NT2/D1 (cell line): ENCODE measurements around the gene SLC44A3.

ENCODE experiments used
- DNase-seq: peaks from one replicate; pipeline ENCODE4 v3.0.0-alpha.2; 2011; ENCODE audit warnings: low read depth, low spot score
- H3K27me3 ChIP-seq: 2 replicates; pipeline ENCODE4 v1.6.0; 2011; ENCODE audit warnings: mild to moderate bottlenecking; ENCODE audit not compliant: insufficient read length, insufficient read depth
- H3K36me3 ChIP-seq: 2 replicates; pipeline ENCODE4 v1.6.1; 2011; ENCODE audit warnings: mild to moderate bottlenecking, low read length, mixed read lengths; ENCODE audit not compliant: insufficient read depth, insufficient read length
- H3K4me1 ChIP-seq: 2 replicates; pipeline ENCODE4 v1.5.1; 2011; ENCODE audit not compliant: insufficient read depth, insufficient read length
- H3K4me3 ChIP-seq: 2 replicates; pipeline ENCODE4 v1.5.1; 2011; ENCODE audit warnings: low read depth; ENCODE audit not compliant: insufficient read length
- H3K9ac ChIP-seq: 2 replicates; pipeline ENCODE4 v1.6.0; 2011; ENCODE audit warnings: low read depth; ENCODE audit not compliant: insufficient read length
- H3K9me3 ChIP-seq: 2 replicates; pipeline ENCODE4 v1.5.1; 2011; ENCODE audit warnings: mild to moderate bottlenecking, low read length; ENCODE audit not compliant: insufficient read depth
- SUZ12 ChIP-seq: IDR thresholded peaks from 2 replicates; pipeline ENCODE4 v1.6.1; 2011; ENCODE audit not compliant: insufficient read length, insufficient read depth; ENCODE audit errors: extremely low read depth
- YY1 ChIP-seq: IDR thresholded peaks from 2 replicates; pipeline ENCODE4 v1.6.1; 2011; ENCODE audit not compliant: insufficient read length, insufficient read depth
- ZNF274 ChIP-seq: IDR thresholded peaks from 2 replicates; pipeline ENCODE4 v1.6.1; 2011; ENCODE audit warnings: mild to moderate bottlenecking, low read depth, low read length

The SLC44A3 gene, protein sequence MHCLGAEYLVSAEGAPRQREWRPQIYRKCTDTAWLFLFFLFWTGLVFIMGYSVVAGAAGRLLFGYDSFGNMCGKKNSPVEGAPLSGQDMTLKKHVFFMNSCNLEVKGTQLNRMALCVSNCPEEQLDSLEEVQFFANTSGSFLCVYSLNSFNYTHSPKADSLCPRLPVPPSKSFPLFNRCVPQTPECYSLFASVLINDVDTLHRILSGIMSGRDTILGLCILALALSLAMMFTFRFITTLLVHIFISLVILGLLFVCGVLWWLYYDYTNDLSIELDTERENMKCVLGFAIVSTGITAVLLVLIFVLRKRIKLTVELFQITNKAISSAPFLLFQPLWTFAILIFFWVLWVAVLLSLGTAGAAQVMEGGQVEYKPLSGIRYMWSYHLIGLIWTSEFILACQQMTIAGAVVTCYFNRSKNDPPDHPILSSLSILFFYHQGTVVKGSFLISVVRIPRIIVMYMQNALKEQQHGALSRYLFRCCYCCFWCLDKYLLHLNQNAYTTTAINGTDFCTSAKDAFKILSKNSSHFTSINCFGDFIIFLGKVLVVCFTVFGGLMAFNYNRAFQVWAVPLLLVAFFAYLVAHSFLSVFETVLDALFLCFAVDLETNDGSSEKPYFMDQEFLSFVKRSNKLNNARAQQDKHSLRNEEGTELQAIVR

DNA sequence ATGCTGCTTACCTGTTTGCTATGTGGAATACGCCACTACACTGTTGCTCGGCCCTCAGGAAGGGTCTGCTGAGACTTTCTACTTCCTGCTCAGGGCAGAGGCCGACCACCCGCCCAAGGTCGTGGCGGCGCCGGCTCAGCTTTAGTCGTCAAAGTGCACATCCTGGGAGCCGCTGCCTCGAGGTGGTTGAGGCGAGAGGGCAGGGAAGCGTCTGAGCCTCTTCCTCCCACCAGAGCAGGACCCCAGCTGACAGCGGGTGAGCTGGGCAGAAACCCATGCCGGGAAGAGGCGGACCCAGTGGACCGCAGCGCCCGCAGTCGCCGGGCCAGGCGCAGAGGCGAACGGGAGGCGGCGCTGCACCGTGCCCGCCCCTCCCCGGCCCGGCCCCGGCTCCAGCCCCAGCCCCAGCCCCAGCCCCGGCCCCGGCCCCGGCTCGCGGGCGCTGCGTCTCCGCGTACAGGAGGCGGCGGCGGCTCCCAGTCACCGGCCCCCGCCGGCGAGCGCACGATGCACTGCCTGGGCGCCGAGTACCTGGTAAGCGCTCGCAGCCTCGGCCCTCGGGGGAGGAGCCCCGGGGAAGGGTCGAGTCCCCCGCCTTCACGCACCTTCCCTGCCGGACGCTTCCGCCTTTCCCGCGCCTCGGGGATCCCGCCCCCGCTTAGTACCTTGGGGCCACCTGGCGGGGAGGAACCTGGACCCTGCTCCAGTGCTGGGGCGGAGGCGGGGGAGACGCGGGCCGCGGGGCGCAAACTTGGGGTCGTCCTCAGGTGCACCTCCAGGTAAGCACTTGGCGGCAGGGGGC lies at the start of gene SLC44A3:
SLC44A3 (plus strand) TSS at position 413 of the 802 bp plus-strand sequence; CDS start at position 508, 95 bp downstream.
- Histone ChIP-seq H3K9me3 (0 out of 2 replicates have a peak, but pooled peaks cover 5% of the 10 kb centered on the region), H3K36me3 (no peaks in the 10 kb centered on the region), H3K4me1 (peaks cover 3% of the 10 kb centered on the region), H3K9ac (peak within 1 kb of the TSS; percentile 90), H3K27me3 (peaks cover 12% of the 10 kb centered on the region), H3K4me3 (peak within 1 kb of the TSS; percentile 84)
- TF ChIP-seq YY1: no peak
- no peak for TF ChIP-seq ZNF274
- TF ChIP-seq SUZ12: no peak
- peak; percentile 27 for DNase-seq

DNA sequence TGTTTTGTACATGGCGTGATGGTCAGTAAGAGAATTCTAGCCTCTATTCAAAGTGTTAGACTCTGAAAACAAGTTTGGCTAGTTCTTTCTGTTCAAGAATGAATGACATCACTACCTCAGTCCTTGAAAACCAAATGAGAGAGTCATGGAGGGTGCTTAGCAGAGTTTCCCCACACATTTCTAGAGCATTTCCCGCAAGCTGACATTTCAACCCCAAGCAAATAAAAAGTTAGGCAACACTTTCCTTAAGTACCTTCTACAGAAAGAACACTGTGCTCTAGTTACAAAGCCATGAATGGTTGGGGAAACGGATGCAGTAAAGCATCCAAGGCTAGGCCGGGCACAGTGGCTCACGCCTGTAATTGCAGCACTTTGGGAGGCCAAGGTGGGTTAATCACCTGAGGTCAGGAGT lies 47.9 kb upstream of the SLC44A3 start:
- Histone ChIP-seq H3K4me3 (no peak overlapping the region), H3K9ac (no peak overlapping the region), H3K4me1 (no peaks in the 10 kb centered on the region), H3K27me3 (no peaks in the 10 kb centered on the region), H3K36me3 (no peaks in the 10 kb centered on the region), H3K9me3 (no peaks in the 10 kb centered on the region)
- no peak for TF ChIP-seq ZNF274
- no peak for TF ChIP-seq SUZ12
- TF ChIP-seq YY1: no peak
- no peak for DNase-seq

GRCh38 chr1:94772845-94773244 lies 47.3 kb upstream of the SLC44A3 start:
- DNase-seq: no peak
- H3K36me3 ChIP-seq: no peaks in the 10 kb centered on the region
- H3K9me3 ChIP-seq: no peaks in the 10 kb centered on the region
- no peak for TF ChIP-seq YY1
- TF ChIP-seq SUZ12: no peak
- TF ChIP-seq ZNF274: no peak
- no peaks in the 10 kb centered on the region for H3K27me3 ChIP-seq
- no peak overlapping the region for H3K9ac ChIP-seq
- no peaks in the 10 kb centered on the region for H3K4me1 ChIP-seq
- no peak overlapping the region for H3K4me3 ChIP-seq

DNA sequence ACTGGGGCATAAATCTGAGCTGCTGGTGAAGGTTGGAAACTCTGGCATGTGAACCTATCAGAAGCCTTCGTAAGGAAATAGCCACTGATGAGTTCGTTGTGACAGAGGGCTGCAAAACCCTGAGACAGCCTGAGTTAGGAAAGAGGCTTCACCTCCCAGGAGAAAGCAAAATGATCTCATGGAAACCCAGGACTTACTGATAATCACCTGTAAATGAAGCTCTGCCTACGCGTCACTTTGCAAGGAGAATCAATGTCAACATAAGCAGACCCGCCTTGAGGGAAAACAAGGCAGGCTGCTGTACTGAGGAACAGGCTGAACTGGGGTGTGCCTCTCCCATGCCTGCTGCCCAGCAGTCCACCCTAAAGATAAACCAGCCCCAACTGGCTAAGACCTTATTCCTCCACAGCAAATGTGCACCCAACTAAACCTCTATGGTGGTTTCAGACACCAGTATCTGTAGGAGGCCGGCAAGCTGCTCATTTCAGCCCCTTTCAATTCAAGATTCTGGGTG lies 46.8 kb upstream of the SLC44A3 start:
- H3K4me3 ChIP-seq: no peak overlapping the region
- H3K36me3 ChIP-seq: no peaks in the 10 kb centered on the region
- no peaks in the 10 kb centered on the region for H3K4me1 ChIP-seq
- no peaks in the 10 kb centered on the region for H3K9me3 ChIP-seq
- H3K27me3 ChIP-seq: no peaks in the 10 kb centered on the region
- no peak for DNase-seq
- TF ChIP-seq ZNF274 (no peak), YY1 (no peak), SUZ12 (no peak)
- no peak overlapping the region for H3K9ac ChIP-seq

- Histone ChIP-seq H3K36me3 (no peaks in the 10 kb centered on the region), H3K9me3 (no peaks in the 10 kb centered on the region), H3K9ac (no peak overlapping the region), H3K4me1 (no peaks in the 10 kb centered on the region), H3K4me3 (no peak overlapping the region), H3K27me3 (no peaks in the 10 kb centered on the region)
- TF ChIP-seq ZNF274: no peak
- no peak for DNase-seq
These were observed 46.2 kb upstream of the SLC44A3 start for GRCh38 chr1:94773931-94774422.

DNA sequence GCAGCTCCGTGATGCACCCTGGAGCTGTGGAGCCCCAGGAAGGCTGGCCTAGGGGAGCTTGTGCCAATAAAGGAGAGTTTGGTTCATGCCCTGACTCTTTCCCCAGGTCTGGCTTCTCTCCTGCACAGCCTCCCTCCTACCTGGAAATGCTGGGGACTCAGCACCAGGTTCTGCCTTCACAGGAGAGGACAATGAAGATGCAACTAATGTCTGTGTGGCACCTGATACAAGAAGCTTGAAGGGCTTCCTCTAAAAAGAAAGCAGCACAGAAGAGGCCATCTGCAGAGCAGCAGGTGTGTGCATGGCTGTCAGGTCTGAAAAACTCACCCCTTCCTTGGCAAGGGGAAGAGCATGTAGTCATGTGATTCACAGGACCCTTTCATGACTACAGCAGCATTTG lies 43.7 kb upstream of the SLC44A3 start:
- no peak overlapping the region for H3K4me3 ChIP-seq

GRCh38 chr1:94777281-94777680 lies 42.9 kb upstream of the SLC44A3 start:
- H3K4me3 ChIP-seq: no peak overlapping the region
- H3K9ac ChIP-seq: no peak overlapping the region
- TF ChIP-seq YY1 (no peak), ZNF274 (no peak), SUZ12 (no peak)
- H3K36me3 ChIP-seq: no peaks in the 10 kb centered on the region
- H3K27me3 ChIP-seq: no peaks in the 10 kb centered on the region
- no peak for DNase-seq
- H3K9me3 ChIP-seq: no peaks in the 10 kb centered on the region
- H3K4me1 ChIP-seq: no peaks in the 10 kb centered on the region

More for the DNA sequence above, 43.7 kb upstream of the SLC44A3 start:
- no peaks in the 10 kb centered on the region for H3K4me1 ChIP-seq
- no peak for TF ChIP-seq ZNF274
- no peak for TF ChIP-seq SUZ12
- no peak for TF ChIP-seq YY1
- no peaks in the 10 kb centered on the region for H3K27me3 ChIP-seq
- no peaks in the 10 kb centered on the region for H3K36me3 ChIP-seq
- H3K9ac ChIP-seq: no peak overlapping the region
- no peak for DNase-seq
- no peaks in the 10 kb centered on the region for H3K9me3 ChIP-seq
